A204.1 (cell line): ENCODE results near the gene NR4A1.

Source experiments
- FAIRE-seq: peaks from 2 replicates; lab custom pipeline; 2012; peaks lifted over from hg19 to GRCh38; lab: Jason Lieb, UNC

The NR4A1 gene

GRCh38 chr12:52058631-52059361 is 7.6 kb downstream of the NR4A1 start:
- no peak for FAIRE-seq

DNA sequence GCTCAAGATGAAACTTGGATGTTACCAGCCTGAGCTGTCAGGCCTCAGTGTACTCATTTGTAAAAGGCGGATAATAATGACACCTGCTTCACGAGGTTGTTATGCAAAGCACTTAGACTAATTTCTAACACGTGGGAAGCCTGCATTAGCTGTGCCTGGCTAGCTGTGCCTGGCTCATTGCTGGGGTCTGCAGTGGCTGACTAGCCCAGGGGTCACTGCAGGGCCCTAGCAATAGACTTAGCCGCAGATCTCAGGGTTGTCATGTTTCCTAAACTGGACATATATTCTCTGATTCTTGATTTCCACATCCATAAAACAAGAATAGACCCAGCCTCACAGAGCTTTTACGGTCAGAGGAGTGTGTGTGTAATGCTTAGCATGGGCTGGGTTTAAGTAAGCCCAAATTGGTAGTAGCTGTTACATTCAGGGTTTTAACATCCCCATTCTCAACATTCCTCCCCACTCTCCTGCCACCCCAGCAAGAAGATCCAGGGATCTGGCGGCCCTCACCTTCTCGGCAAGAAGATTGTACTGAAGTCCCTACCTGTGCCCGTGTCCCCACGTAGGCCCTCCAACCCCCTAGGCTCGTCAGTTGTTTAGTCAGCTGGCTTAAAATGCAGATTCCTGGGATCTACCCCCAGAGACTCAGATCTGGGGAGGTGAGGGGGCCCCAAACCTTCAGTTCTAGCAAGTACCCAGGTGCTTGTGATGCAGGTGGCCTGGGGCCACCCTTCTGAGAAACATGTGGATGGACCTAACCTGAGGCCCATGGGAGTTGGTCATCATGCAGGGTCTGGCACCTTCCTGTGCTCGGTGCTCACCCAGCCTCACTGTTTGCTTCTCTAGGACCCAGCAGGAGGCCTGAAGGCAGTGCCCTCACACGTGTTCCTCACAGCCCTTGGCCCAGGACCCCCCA is 8.6 kb downstream of the NR4A1 start:
- no peak for FAIRE-seq

DNA sequence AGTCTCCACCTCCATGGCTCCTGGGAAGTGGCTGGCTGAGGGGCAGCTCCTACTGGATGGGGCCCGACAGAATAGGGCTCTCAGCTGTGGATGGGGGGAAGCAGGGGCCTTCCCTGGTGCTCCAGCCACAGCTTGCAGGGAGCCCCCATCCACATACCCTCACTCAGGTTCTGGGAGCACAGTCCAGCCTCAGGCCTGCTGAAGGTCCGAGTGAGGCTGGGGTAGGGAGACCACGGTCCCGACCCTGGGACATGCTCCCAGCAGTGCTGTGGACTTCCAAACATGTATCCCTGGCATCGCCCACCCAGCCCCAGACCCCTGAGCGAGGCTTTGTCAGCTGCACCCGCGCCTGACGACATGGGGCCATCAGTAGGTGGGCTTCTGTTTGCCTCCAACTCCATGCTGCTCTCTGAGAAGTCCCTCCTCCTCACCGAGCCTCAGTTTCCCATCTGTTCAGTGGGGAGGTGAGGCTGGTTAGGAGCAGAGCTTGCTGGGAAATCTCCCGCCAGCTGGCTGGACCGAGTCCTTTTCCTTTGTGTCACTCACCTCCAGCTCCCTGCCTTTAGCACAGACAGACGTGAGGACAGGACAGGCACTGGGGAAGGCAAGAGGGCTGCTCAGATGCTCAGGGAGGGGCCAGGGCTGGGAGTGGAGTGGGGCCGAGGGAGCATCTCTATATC is 9.4 kb downstream of the NR4A1 start:
- FAIRE-seq: no peak

DNA sequence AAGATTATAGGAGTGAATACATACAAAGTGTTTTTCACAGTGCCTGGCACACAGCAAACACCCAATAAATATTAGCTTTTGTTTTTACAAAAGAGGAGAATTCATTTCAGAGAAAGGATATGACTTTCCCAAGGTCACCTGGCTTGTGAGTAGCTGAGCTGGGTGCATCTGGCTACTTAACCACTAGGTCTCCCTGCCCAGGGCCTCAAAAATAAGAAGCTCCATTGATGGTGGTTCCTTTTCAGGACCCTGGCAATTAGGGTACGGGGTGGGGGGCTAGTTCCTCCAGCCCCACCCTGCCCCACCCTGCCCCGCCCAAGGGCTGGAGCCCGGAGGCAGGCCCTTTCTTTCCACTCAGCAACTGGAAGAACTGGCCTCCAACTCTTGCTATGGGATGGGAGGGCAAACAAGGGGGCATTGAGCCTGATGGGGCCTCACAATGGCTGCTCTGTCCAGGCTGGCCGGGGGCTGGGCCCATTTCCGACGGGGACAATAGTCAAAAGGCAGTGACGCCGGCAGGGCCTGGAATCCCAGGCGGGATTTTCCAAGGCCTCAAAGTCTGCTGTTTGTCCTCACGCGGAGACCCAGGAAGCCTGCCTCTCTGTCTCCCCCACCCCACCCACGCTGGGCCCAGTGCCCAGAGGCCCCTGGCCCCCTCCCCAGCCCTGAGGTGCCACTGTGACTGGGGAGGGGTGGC is 10.4 kb downstream of the NR4A1 start:
- FAIRE-seq: no peak

- no peak for FAIRE-seq
These were observed 11.2 kb downstream of the NR4A1 start for GRCh38 chr12:52062167-52063081.

DNA sequence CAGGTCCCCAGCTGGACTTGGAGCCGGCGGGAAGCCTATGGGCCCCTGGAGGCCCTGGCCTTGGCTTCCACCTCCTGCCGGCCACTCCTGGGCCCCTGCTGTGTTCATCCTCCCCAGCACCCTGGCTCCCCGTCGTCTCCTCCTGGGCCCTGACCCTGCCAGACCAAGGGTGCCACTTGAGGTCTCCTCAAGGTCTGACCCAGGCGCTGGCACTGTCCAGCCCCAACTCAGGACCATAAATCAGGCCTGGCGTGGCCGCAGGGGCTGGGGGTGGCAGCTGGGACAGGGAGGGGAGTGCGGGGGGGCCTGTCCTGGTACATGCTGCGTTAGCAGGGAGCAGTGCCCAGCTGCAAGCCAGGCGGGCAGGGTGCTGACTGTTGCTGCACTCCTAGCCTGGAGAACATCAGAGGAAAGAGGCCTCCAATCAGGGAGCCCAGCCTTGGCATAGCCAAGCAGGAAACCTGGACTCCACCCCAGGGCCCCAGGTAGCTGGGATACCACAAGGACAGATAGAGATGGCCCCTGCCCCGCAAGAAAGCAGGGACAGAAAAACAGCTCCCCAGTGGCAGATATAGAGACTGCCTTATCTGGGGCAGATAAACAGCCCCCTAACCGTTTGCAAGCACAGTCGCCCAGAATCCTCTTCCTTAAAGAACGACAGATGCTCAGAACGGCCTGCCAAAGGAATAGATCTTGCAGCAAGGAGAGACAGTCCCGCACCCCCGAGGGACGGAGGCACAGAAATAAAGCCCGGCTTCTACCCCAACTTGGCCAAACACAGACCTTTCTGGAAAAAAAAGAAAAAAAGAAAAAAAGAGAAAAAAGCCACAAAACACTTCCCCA is 12.1 kb downstream of the NR4A1 start:
- no peak for FAIRE-seq

GRCh38 chr12:52063981-52064649 is 12.9 kb downstream of the NR4A1 start:
- FAIRE-seq: no peak

DNA sequence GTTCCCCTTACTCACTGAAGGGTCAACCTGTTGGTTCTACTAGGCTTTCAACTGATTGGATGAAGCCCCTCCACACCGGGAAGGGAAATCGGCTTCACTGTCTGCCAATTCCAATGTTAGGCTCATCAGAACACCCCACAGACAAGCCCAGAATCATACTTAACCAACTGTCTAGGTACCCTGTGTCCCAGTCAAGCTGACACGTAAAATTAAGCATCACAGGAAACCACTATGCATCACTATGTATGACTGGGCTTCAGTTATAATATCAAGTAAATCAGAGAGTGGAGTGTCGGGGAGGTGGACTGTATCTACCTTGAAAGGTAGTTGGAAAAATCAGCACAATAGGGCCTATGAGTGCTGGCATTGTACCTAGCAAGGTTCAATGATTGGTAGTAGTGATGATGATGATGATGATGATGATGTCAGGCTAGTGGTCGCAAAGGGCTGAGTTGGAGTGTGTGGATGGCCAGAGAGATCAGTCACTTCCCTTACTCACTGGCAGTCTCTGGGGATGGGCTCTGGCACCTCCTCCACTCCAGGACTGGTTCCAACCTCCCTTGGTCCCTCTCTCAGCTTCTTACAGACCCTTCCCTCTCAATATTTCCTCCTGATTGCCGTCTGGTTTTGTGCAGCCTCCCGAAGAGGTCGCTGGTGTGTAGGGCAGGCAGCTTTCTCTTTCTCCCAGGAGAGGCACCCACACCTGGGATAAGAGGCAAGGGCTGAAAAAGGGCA is 15.3 kb downstream of the NR4A1 start:
- no peak for FAIRE-seq

GRCh38 chr12:52067081-52067374 is 15.8 kb downstream of the NR4A1 start:
- FAIRE-seq: no peak

DNA sequence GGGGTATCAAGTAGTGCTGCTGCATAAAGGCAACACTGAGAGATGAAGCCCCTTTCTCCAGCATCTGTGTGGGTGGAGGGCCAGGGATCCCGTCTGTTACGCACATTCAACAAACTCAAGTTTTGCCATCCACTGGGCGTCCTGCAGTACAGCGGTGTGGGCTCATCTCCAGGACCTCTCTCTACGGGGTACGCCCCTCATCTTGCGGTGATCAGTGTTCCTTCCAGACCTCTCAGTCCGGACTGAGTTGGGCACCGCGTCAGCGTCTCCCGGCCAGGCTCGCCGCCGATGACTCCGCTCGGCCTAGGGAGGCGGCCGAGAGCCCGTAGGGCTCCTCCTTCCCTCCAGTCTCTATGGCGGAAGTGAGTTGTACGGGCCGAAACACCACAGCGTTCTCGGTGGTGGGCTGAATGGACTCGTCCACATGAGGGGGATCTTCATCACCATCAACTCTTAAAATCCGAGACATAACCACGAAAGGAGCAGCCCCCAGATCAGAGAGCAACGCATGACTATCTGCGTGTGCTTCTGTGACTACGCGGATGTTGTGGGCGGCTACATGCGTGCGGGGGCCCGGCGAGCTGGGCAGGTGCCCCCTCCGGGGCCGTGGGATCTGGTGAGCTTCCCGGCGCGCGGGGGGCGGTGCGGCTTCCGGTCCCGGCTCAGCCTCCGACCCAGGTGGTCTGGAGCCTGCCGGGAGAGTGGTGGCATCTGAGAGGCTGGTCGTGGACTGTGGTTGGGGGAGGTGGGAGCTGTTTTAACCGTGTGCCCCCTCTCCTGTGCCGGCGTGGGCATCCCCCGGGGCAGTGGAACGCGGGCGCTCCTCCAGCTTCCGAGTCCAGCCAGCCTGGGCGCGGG is 18.3 kb downstream of the NR4A1 start, which contains the start of gene ATG101:
TSS of gene ATG101 (plus strand) at position 652 of the 858 bp plus-strand sequence. CDS start 3,673 bp downstream, outside the sequence.
- FAIRE-seq: no peak

DNA sequence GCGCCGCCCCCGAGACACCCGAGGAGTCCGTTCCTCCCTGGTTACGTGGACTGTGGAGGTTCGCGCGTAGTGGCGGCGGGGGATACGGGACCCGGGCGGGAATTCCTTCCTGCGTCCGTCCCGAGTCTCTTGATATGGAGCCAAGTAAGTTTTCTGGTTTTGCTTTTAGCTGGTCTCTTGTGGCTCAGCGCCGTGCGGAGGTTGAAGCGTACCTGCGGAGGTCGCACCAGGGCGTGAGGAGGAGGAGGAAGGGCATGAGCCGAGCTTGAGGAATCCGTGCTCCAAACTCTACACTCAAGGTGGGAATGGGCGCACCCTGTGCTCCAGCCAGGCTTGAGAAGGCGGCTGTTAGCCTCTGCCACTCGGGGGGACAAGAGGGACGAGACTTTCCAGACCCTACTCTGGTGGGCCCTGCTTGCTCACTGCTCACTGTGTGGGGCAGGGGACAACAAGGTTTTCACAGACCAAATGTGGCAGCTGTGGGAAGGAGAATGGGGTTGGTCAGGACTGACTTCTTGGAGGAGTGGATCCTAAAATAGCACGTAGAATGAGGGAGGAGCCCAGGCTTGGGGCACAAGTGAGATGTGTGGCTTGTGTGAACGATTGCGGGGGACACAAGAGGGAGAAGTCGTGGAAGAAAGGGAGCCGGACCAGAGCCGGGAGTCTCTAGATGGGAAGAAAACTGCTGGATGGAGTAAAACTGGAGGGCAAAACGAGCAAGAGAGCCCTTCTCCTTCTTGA is 19.1 kb downstream of the NR4A1 start:
- FAIRE-seq: no peak

- FAIRE-seq: no peak
These were observed 22.5 kb downstream of the NR4A1 start for GRCh38 chr12:52073531-52074381.

GRCh38 chr12:52074971-52075724 is 23.9 kb downstream of the NR4A1 start:
- FAIRE-seq: no peak

DNA sequence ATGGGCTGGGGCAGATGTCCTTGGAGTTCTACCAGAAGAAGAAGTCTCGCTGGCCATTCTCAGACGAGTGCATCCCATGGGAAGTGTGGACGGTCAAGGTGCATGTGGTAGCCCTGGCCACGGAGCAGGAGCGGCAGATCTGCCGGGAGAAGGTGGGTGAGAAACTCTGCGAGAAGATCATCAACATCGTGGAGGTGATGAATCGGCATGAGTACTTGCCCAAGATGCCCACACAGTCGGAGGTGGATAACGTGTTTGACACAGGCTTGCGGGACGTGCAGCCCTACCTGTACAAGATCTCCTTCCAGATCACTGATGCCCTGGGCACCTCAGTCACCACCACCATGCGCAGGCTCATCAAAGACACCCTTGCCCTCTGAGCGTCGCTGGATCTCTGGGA is 25.6 kb downstream of the NR4A1 start:
- FAIRE-seq: no peak

- no peak for FAIRE-seq
These were observed 27.0 kb downstream of the NR4A1 start for GRCh38 chr12:52078276-52078675.
